Neural progenitor cell (in vitro differentiated cells): Measurements from ENCODE around the gene ANG. TPM values are rescaled to one million over a fixed set of nuclear protein-coding genes. Genes with fewer than 3 reads are reported as not detected.

Source experiments
- DNase-seq: peaks from one replicate; pipeline ENCODE4 v3.0.0-alpha.2; 2016; ENCODE audit warnings: low spot score
- H2AFZ ChIP-seq: fragments of 200-600 bp; sonication (generic); replicated peaks from 2 replicates; pipeline ENCODE4 v1.6.1; 2016; ENCODE audit warnings: antibody characterized with exemption
- H3F3A ChIP-seq: fragments of 200-600 bp; sonication (generic); 2 replicates; pipeline ENCODE4 v1.6.1; 2016; ENCODE audit warnings: antibody characterized with exemption, low read depth
- H3K27ac ChIP-seq: fragments of 200-600 bp; sonication (generic); 2 replicates; pipeline ENCODE4 v1.5.1; 2016; ENCODE audit warnings: mild to moderate bottlenecking
- H3K27me3 ChIP-seq: fragments of 200-600 bp; sonication (generic); 2 replicates; pipeline ENCODE4 v1.6.1; 2016; ENCODE audit warnings: mild to moderate bottlenecking, moderate library complexity
- H3K36me3 ChIP-seq: fragments of 200-600 bp; sonication (generic); 2 replicates; pipeline ENCODE4 v1.5.1; 2016
- H3K4me1 ChIP-seq: fragments of 200-600 bp; sonication (generic); 2 replicates; pipeline ENCODE4 v1.6.1; 2016; ENCODE audit warnings: mixed run types
- H3K4me2 ChIP-seq: fragments of 200-600 bp; sonication (generic); 2 replicates; pipeline ENCODE4 v1.6.1; 2016
- H3K4me3 ChIP-seq: fragments of 200-600 bp; sonication (generic); 2 replicates; pipeline ENCODE4 v1.5.1; 2016
- H3K79me2 ChIP-seq: fragments of 200-600 bp; sonication (generic); 2 replicates; pipeline ENCODE4 v1.6.1; 2016; ENCODE audit warnings: low read depth
- H3K9ac ChIP-seq: fragments of 200-600 bp; sonication (generic); 2 replicates; pipeline ENCODE4 v1.6.1; 2016
- H3K9me3 ChIP-seq: fragments of 200-600 bp; sonication (generic); 2 replicates; pipeline ENCODE4 v1.5.1; 2016; ENCODE audit warnings: low read depth
- H4K20me1 ChIP-seq: fragments of 200-600 bp; sonication (generic); 2 replicates; pipeline ENCODE4 v1.6.1; 2016; ENCODE audit warnings: low read depth
- H3K27ac Mint-ChIP-seq: 3 replicates; pipeline ENCODE4 v1.8.0; 2021; ENCODE audit warnings: mixed read lengths
- H3K27me3 Mint-ChIP-seq: 2 replicates; pipeline ENCODE4 v1.8.0; 2022; ENCODE audit warnings: low read depth, mild to moderate bottlenecking, inconsistent platforms, moderate library complexity, mixed read lengths; ENCODE audit not compliant: insufficient read depth
- H3K36me3 Mint-ChIP-seq: 3 replicates; pipeline ENCODE4 v1.8.0; 2021; ENCODE audit warnings: mixed read lengths
- H3K4me1 Mint-ChIP-seq: 3 replicates; pipeline ENCODE4 v1.8.0; 2021; ENCODE audit warnings: mixed read lengths
- H3K4me3 Mint-ChIP-seq: 3 replicates; pipeline ENCODE4 v1.8.0; 2021; ENCODE audit warnings: mild to moderate bottlenecking, moderate library complexity, mixed read lengths
- H3K9me3 Mint-ChIP-seq: 3 replicates; pipeline ENCODE4 v1.8.0; 2020; ENCODE audit warnings: mixed read lengths
- EZH2 ChIP-seq: fragments of 200-600 bp; sonication (generic); IDR thresholded peaks from 2 replicates; pipeline ENCODE4 v1.6.1; 2017; ENCODE audit warnings: antibody characterized with exemption, mild to moderate bottlenecking, moderate library complexity
- EZH2phosphoT487 ChIP-seq: fragments of 200-600 bp; sonication (generic); IDR thresholded peaks from 2 replicates; pipeline ENCODE4 v1.6.1; 2017; ENCODE audit warnings: antibody characterized with exemption
- total RNA-seq: library from RNA; depleted of rRNA; stranded (reverse); fragments of >200 nt; gene quantifications from 2 replicates; pipeline ENCODE4 v1.2.3, GENCODE V29; 2015; ENCODE audit warnings: low replicate concordance
- TF ChIP-seq, protein P1 (sequence below): fragments of 200-600 bp; sonication (generic); IDR thresholded peaks from 2 replicates; pipeline ENCODE4 v1.5.1; 2017; ENCODE audit warnings: antibody characterized with exemption, mild to moderate bottlenecking

The ANG gene
- total RNA-seq, 1 donor from 2014 or later, result not detected

DNA sequence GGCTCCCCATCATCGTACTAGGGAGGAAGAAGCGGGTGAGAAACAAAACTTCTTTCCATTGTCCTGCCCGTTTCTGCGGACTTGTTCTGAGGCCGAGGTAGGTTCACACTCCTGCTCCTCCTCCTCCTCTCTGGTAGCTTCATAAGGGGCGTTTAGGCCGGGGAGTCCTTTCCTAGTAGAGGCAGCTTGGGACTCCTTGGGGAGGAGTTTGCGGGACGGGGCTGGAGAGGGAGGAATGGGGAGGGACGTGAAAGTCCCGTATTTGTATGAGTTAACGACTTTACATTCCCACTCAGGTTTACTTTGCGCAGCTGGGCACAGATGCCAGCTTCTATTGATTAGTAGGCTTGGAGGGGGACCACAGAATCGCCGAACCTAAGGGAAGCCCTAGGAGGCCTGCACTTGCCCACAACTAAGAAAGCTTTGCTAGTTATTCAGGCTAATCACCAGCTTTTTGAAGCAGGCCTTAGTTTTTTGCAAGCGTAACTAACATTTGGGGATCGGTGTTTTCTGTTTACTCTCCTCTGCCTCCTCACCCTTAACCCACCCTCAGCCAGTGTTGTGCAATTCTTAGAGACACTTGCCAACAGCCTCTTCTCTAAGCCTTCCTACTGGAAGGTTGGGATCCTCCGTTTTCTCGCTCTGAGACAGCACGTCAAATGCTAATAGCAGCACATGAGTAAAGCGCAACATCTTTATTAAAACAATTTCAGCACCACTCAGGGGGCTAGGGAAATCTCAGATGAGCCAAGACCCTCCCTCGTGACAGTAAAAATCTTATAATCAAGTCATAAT is 3.7 kb upstream of the ANG start:
- Histone ChIP-seq H3F3A (peaks cover 53% of the 10 kb centered on the region), H3K27me3 (peaks cover 18% of the 10 kb centered on the region), H4K20me1 (no peaks in the 10 kb centered on the region), H3K4me3 (peak overlapping the region; percentile 77), H3K4me2 (peak overlapping the region; percentile 87), H3K9me3 (no peaks in the 10 kb centered on the region), H3K79me2 (no peaks in the 10 kb centered on the region), H2AFZ (peak overlapping the region; percentile 94), H3K27ac (no peak overlapping the region), H3K4me1 (peaks cover 8% of the 10 kb centered on the region), H3K36me3 (no peaks in the 10 kb centered on the region), H3K9ac (no peak overlapping the region)
- H3K36me3 Mint-ChIP-seq, result no peaks in the 10 kb centered on the region
- peaks cover 7% of the 10 kb centered on the region for H3K27me3 Mint-ChIP-seq
- no peak for TF ChIP-seq EZH2phosphoT487
- no peak for TF ChIP-seq EZH2
- TF ChIP-seq, protein P1, sequence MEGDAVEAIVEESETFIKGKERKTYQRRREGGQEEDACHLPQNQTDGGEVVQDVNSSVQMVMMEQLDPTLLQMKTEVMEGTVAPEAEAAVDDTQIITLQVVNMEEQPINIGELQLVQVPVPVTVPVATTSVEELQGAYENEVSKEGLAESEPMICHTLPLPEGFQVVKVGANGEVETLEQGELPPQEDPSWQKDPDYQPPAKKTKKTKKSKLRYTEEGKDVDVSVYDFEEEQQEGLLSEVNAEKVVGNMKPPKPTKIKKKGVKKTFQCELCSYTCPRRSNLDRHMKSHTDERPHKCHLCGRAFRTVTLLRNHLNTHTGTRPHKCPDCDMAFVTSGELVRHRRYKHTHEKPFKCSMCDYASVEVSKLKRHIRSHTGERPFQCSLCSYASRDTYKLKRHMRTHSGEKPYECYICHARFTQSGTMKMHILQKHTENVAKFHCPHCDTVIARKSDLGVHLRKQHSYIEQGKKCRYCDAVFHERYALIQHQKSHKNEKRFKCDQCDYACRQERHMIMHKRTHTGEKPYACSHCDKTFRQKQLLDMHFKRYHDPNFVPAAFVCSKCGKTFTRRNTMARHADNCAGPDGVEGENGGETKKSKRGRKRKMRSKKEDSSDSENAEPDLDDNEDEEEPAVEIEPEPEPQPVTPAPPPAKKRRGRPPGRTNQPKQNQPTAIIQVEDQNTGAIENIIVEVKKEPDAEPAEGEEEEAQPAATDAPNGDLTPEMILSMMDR, result no peak
- DNase-seq, result peak; percentile 29
- H3K27ac Mint-ChIP-seq, result peak overlapping the region; percentile 42
- no peak overlapping the region for H3K4me3 Mint-ChIP-seq
- peaks cover 7% of the 10 kb centered on the region for H3K9me3 Mint-ChIP-seq
- peaks cover 21% of the 10 kb centered on the region for H3K4me1 Mint-ChIP-seq

DNA sequence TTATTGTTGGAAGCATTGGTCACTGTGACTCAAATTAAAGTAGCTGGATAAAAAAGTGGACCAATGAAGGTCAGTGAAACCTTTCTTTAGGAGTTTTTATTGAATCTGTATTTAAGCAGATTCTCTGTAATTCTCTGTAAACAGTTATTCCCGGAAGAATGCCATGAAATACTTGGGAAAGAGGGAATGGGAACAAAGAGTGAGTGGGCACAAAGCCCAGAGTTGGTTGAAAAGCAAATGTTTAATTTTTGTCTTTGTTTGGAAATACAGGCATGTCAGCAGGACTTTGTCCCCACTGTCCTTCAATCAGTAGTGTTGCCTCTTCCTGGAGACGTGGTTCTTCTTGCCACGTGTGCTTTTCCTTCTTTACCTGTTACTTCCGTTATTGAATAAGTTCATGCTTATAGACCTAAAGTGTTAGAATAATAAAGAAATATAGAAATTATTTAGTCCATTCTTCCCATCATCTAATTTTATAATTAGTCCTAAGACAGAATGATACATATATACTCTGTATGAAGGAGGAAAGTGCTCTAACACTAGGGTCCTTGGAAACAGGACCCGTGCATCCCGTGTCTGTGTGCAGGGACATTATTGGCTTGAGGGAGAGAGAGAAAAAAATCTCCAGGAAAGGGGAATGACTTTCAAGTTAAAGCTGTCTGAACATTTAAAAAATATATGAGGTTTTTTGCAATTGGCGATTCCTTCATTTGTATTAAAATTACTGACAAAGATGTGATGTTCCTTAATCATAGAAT is 2.0 kb upstream of the ANG start:
- Histone ChIP-seq H3K9ac (no peak overlapping the region), H3K36me3 (no peaks in the 10 kb centered on the region), H3F3A (peaks cover 38% of the 10 kb centered on the region), H3K27ac (no peak overlapping the region), H3K4me2 (no peak overlapping the region), H3K79me2 (no peaks in the 10 kb centered on the region), H4K20me1 (no peaks in the 10 kb centered on the region), H3K9me3 (no peaks in the 10 kb centered on the region), H3K4me1 (no peaks in the 10 kb centered on the region), H3K27me3 (peaks cover 18% of the 10 kb centered on the region), H3K4me3 (no peak overlapping the region), H2AFZ (no peak overlapping the region)
- no peak for DNase-seq
- Mint-ChIP-seq H3K9me3 (peaks cover 3% of the 10 kb centered on the region), H3K4me1 (peaks cover 12% of the 10 kb centered on the region), H3K27me3 (peaks cover 5% of the 10 kb centered on the region), H3K27ac (no peak overlapping the region), H3K4me3 (no peak overlapping the region), H3K36me3 (no peaks in the 10 kb centered on the region)
- TF ChIP-seq EZH2phosphoT487 (no peak), EZH2 (no peak)
- TF ChIP-seq, protein P1, result no peak

DNA sequence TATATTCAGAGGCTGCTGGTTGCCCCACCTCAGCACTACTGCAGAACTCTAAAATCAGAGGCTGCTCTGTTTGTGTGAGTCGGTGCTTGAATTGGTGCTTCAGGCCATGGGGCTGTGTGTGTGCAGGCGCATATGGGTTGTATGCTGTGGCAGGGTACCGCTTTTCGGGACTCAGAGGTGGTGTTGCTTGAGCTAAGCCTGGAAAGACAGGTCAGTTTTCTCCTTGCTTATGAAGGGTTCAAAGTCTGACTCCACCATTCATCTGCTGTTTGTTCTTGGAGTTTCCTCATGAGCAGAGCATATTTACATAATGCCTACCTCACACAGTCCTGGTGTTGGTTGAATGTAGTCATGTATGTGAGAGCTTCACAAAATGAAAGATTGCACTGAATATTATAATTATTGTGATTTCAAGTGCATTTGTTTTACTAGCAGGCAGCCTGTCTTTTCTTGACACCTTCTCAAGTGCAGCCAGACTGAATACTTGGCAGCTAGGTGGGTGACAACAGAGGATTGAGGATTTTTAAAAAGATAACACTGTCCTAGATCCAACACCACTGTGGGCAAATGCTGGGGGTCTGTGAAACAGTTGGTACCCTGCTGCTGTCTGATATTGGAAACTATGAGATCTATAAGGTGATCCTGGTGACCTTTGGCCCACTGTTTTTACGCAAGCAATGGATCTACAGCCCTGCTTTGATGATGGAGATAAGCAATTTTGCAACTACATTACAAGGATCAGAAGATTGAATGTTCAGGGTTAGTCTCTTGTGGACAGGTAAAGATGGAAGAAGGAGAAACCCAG is 1.0 kb upstream of the ANG start:
- H3K27ac Mint-ChIP-seq, result no peak overlapping the region

More for the DNA sequence above, 1.0 kb upstream of the ANG start:
- TF ChIP-seq, protein P1, result no peak
- TF ChIP-seq EZH2 (no peak), EZH2phosphoT487 (no peak)
- H3K4me1 ChIP-seq, result no peaks in the 10 kb centered on the region
- H3K36me3 ChIP-seq, result no peaks in the 10 kb centered on the region
- no peak overlapping the region for H2AFZ ChIP-seq
- no peak overlapping the region for H3K4me2 ChIP-seq
- Mint-ChIP-seq H3K4me1 (peaks cover 10% of the 10 kb centered on the region), H3K27me3 (peaks cover 5% of the 10 kb centered on the region), H3K36me3 (no peaks in the 10 kb centered on the region), H3K9me3 (no peaks in the 10 kb centered on the region), H3K4me3 (no peak overlapping the region)
- peaks cover 18% of the 10 kb centered on the region for H3K27me3 ChIP-seq
- no peak overlapping the region for H3K9ac ChIP-seq
- H3F3A ChIP-seq, result peaks cover 28% of the 10 kb centered on the region
- H3K9me3 ChIP-seq, result no peaks in the 10 kb centered on the region
- no peak for DNase-seq
- H3K4me3 ChIP-seq, result no peak overlapping the region
- H3K79me2 ChIP-seq, result no peaks in the 10 kb centered on the region
- H4K20me1 ChIP-seq, result no peaks in the 10 kb centered on the region
- H3K27ac ChIP-seq, result no peak overlapping the region
